Esophagus muscularis mucosa (tissue), 4 donors: ENCODE results near the gene APOC3. TPM values are rescaled to one million over a fixed set of nuclear protein-coding genes. Genes with fewer than 3 reads are reported as not detected.

ENCODE experiments used
- DNase-seq: peaks from one replicate; pipeline ENCODE4 v3.0.0-alpha.2; 2017; ENCODE audit errors: extremely low spot score
- H3K27ac ChIP-seq, 4 donors: fragments of 200-600 bp; sonication (generic); replicated peaks in 1 of 4; 1 replicate in 3 of 4; 2 replicates in 1 of 4; pipeline ENCODE4 v1.5.1; 2016 to 2019; ENCODE audit warnings: mild to moderate bottlenecking in 1 of 4
- H3K27me3 ChIP-seq, 4 donors: fragments of 200-600 bp; sonication (generic); one replicate each; pipeline versions ENCODE4 v1.5.1 to v1.6.0; 2016 to 2019
- H3K36me3 ChIP-seq, 4 donors: fragments of 200-600 bp; sonication (generic); one replicate each; pipeline ENCODE4 v1.5.1; 2016 to 2019
- H3K4me1 ChIP-seq, 4 donors: fragments of 200-600 bp; sonication (generic); one replicate each; pipeline ENCODE4 v1.5.1; 2016 to 2019
- H3K4me3 ChIP-seq, 4 donors: fragments of 200-600 bp; sonication (generic); 1 replicate in 2 of 4; 2 replicates in 2 of 4; pipeline ENCODE4 v1.5.1; 2016 to 2019; ENCODE audit warnings: mild to moderate bottlenecking in 4 of 4, moderate library complexity in 1 of 4
- H3K9me3 ChIP-seq, 4 donors: fragments of 200-600 bp; sonication (generic); 1 replicate in 3 of 4; 2 replicates in 1 of 4; pipeline ENCODE4 v1.5.1; 2016 to 2019
- EP300 ChIP-seq: sonication (generic); formaldehyde crosslinking; IDR thresholded peaks from one replicate; pipeline ENCODE4 v1.6.1; 2017; ENCODE audit warnings: antibody characterized with exemption
- POLR2A ChIP-seq: fragments of 450-650 bp; IDR thresholded peaks from one replicate; pipeline ENCODE4 v1.6.1; 2017; ENCODE audit warnings: antibody characterized with exemption, moderate library complexity, mild to moderate bottlenecking, low read depth
- POLR2AphosphoS5 ChIP-seq, 2 donors: sonication (generic); formaldehyde crosslinking; IDR thresholded peaks; one replicate each; pipeline ENCODE4 v1.6.1; 2017; ENCODE audit warnings: antibody characterized with exemption in 2 of 2
- WGBS: methylation state at CpG from one replicate; pipeline ENCODE4 v1.1.5; 2018; 5-methylcytosine and 5-hydroxymethylcytosine counted together
- intact Hi-C: fragments of 100-400 bp; cut with DNase I; formaldehyde crosslinking; loops from one replicate; pipeline ENCODE4 v1.15.1; 2023
- total RNA-seq, 4 donors: library from RNA; depleted of rRNA; stranded (reverse); fragments of >200 nt; gene quantifications; one replicate each; pipeline versions ENCODE4 v1.1.0 to v1.2.1, GENCODE V29; 2016
- TF ChIP-seq, protein P1 (sequence below), 3 experiments: fragments of 200-600 bp in 2 of 3; fragments of 450-650 bp in 1 of 3; sonication (generic) in 2 of 3; IDR thresholded peaks; one replicate each; pipeline ENCODE4 v1.5.1; 2017 to 2019; ENCODE audit warnings: antibody characterized with exemption in 3 of 3, mild to moderate bottlenecking in 2 of 3, moderate library complexity in 1 of 3

The APOC3 gene
- total RNA-seq, 4 donors from 2014 or later, result not detected

- whole genome bisulfite sequencing, result 83% methylated on average over 35 of the region's 53 CpGs
Observed at GRCh38 chr11:116790167-116791001, 39.3 kb upstream of the APOC3 start.

DNA sequence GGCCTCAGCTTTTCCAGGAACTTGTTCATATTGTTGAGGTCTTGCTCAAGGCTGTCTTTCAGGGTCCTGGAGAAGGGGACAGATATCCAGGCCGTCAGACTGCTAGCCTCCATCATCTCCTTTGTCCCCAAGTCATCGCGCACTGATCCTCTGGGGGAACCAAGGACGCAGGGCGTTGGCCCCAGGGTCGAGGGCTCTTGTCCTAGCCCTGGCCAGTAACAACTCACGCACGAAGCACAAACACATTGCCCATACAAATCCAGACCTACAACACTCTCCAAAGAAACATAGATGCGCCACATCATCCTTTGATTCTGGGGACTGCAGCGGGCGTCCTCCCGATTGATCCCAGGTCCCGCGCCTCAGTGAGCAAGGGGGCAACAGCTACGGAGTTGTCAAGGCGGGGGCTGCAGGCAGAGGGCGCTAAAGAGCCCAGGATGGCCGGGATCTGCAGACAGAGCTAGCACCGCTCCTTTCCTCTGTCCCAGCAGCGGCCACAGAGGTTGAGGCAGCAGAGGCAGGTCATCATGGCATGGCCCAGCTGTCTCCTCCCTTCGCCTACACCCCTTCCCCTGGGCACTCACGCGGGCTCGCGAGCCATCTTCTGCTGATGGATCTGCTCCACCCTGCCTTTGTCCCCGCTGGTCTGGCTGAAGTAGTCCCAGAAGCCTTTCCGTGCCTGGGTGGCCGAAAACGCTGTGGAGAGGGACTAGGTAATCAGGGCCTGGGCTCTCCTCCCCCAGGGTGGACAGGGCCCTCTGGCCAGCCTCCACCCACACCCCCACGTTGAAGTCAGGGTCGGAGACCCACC lies 38.5 kb upstream of the APOC3 start:
- no peak overlapping the region for H3K27ac ChIP-seq
- H3K4me1 ChIP-seq, result peaks cover 20 to 32% (median 25%) of the 10 kb centered on the region in 4 donors
- intact Hi-C loops, result loop anchor here (2.0 kb wide), 1 partner anchor 316 kb away; no protein-coding TSS in a partner anchor
- H3K4me3 ChIP-seq, result peak overlapping the region; percentile 0 to 42 (median 14)
- WGBS, result 27% methylated on average over 20 of the region's 31 CpGs
- DNase-seq, result no peak
- TF ChIP-seq, protein P1, sequence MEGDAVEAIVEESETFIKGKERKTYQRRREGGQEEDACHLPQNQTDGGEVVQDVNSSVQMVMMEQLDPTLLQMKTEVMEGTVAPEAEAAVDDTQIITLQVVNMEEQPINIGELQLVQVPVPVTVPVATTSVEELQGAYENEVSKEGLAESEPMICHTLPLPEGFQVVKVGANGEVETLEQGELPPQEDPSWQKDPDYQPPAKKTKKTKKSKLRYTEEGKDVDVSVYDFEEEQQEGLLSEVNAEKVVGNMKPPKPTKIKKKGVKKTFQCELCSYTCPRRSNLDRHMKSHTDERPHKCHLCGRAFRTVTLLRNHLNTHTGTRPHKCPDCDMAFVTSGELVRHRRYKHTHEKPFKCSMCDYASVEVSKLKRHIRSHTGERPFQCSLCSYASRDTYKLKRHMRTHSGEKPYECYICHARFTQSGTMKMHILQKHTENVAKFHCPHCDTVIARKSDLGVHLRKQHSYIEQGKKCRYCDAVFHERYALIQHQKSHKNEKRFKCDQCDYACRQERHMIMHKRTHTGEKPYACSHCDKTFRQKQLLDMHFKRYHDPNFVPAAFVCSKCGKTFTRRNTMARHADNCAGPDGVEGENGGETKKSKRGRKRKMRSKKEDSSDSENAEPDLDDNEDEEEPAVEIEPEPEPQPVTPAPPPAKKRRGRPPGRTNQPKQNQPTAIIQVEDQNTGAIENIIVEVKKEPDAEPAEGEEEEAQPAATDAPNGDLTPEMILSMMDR (IDR thresholded peaks at IDR 0.05), result peak; percentile 84 to 96 (median 92)
- TF ChIP-seq POLR2AphosphoS5 (IDR thresholded peaks at IDR 0.05) (peak in 1 of 2 donors; percentile 50), EP300 (no peak)
- H3K27me3 ChIP-seq, result no peaks in the 10 kb centered on the region
- no peaks in the 10 kb centered on the region for H3K9me3 ChIP-seq
- H3K36me3 ChIP-seq, result peaks cover 0 to 5% (median 4%) of the 10 kb centered on the region in 4 donors

More at GRCh38 chr11:116790167-116791001, 39.3 kb upstream of the APOC3 start:
- no peaks in the 10 kb centered on the region for H3K27me3 ChIP-seq
- H3K36me3 ChIP-seq, result peaks cover 7 to 14% (median 12%) of the 10 kb centered on the region in 4 donors
- H3K4me3 ChIP-seq, result no peak overlapping the region
- DNase-seq, result no peak
- H3K4me1 ChIP-seq, result peaks cover 20 to 38% (median 27%) of the 10 kb centered on the region in 4 donors
- intact Hi-C loops, result loop anchor here (2.0 kb wide), 1 partner anchor 316 kb away; no protein-coding TSS in a partner anchor
- no peaks in the 10 kb centered on the region for H3K9me3 ChIP-seq
- H3K27ac ChIP-seq, result no peak overlapping the region
- TF ChIP-seq, protein P1 (IDR thresholded peaks at IDR 0.05), result no peak

GRCh38 chr11:116791813-116792143 lies 37.9 kb upstream of the APOC3 start, which contains the start of gene APOA5:
APOA5 (minus strand) TSS chr11:116791879; CDS start chr11:116791860, 19 bp downstream.
- intact Hi-C loops, result loop anchor here (2.0 kb wide), 2 partner anchors 43 to 315 kb away; no protein-coding TSS in a partner anchor
- H3K9me3 ChIP-seq, result no peaks in the 10 kb centered on the region
- WGBS, result 85% methylated on average over 6 of the region's 7 CpGs
- DNase-seq, result no peak
- H3K27ac ChIP-seq, result no peak within 1 kb of the TSS
- H3K4me3 ChIP-seq, result peak within 1 kb of the TSS; percentile 0 to 42 (median 14)
- H3K4me1 ChIP-seq, result peaks cover 15 to 28% (median 19%) of the 10 kb centered on the region in 4 donors
- H3K36me3 ChIP-seq, result no peaks in the 10 kb centered on the region
- TF ChIP-seq EP300, result no peak
- no peak for TF ChIP-seq POLR2A
- no peak for TF ChIP-seq POLR2AphosphoS5 (IDR thresholded peaks at IDR 0.05)
- TF ChIP-seq, protein P1 (IDR thresholded peaks at IDR 0.05), result no peak
- H3K27me3 ChIP-seq, result no peaks in the 10 kb centered on the region

DNA sequence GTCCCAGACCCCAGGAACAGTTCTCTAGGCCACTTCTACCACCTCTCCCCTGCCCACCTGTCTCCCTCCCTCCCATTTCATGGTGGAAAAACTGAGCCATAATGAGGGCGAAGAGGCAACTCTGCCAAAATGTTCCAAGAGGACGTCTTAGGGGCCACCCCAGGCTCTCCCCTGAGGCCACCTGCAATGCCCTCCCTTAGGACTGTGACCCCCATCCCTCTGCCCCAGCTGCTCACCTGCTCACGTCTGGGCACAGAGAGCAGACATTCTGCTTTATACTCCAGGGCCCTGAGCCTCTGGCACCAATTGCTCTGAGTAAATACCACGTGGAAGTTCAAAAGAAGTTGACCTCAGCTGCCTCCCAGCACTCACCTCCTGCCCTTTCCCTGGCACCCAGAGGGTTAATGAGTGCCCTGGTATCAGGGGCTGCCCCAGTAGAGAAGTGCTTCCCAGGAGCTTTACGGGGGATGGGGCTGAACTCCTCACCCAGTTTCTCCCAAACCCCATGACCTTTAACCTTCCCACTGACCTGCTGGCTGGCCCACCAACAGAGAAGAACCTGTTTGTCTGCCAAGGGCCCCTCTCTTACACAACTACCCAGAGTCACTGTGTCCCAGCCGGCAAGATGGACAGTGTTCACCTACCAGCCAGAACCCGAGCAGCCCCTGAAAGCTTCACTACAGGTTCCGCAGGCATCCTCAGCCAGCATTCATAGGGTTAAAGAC lies 37.4 kb upstream of the APOC3 start:
- no peak for TF ChIP-seq EP300
- TF ChIP-seq, protein P1 (IDR thresholded peaks at IDR 0.05), result no peak
- TF ChIP-seq POLR2A, result no peak
- TF ChIP-seq POLR2AphosphoS5 (IDR thresholded peaks at IDR 0.05), result no peak
- H3K27ac ChIP-seq, result no peak overlapping the region
- H3K9me3 ChIP-seq, result no peaks in the 10 kb centered on the region
- WGBS, result 86% methylated on average over 3 of the region's 8 CpGs
- no peaks in the 10 kb centered on the region for H3K27me3 ChIP-seq
- no peak overlapping the region for H3K4me3 ChIP-seq
- no peaks in the 10 kb centered on the region for H3K36me3 ChIP-seq
- no peak for DNase-seq
- H3K4me1 ChIP-seq, result peaks cover 9 to 23% (median 14%) of the 10 kb centered on the region in 4 donors
- intact Hi-C loops, result loop anchor here (2.0 kb wide), 1 partner anchor 42 kb away; no protein-coding TSS in a partner anchor
